HG03457 (cell line): ENCODE measurements around the gene AGRP.

Source experiments
- ATAC-seq: cut with Tn5 transposase; IDR thresholded peaks from one replicate; pipeline ENCODE4 v1.9.1; 2021; ENCODE audit warnings: moderate number of reproducible peaks; ENCODE audit not compliant: unreplicated experiment

Gene AGRP

GRCh38 chr16:67463691-67464090, 19.7 kb downstream of the AGRP start:
- ATAC-seq: no peak

- no peak for ATAC-seq
Observed at GRCh38 chr16:67463059-67463458, 20.3 kb downstream of the AGRP start.

GRCh38 chr16:67462279-67462655, 21.1 kb downstream of the AGRP start:
- ATAC-seq: no peak

GRCh38 chr16:67461600-67462278, 21.6 kb downstream of the AGRP start:
- no peak for ATAC-seq

GRCh38 chr16:67460961-67461360, 22.4 kb downstream of the AGRP start:
- ATAC-seq: no peak

- no peak for ATAC-seq
Observed at GRCh38 chr16:67460168-67460567, 23.2 kb downstream of the AGRP start.

- no peak for ATAC-seq
Observed at GRCh38 chr16:67459861-67460150, 23.5 kb downstream of the AGRP start.

GRCh38 chr16:67459066-67459860, 24.1 kb downstream of the AGRP start:
- no peak for ATAC-seq

GRCh38 chr16:67458121-67458641, 25.2 kb downstream of the AGRP start:
- ATAC-seq: no peak

GRCh38 chr16:67457611-67458010, 25.7 kb downstream of the AGRP start:
- no peak for ATAC-seq

GRCh38 chr16:67456391-67457081, 26.8 kb downstream of the AGRP start:
- ATAC-seq: no peak

- no peak for ATAC-seq
Observed at GRCh38 chr16:67454852-67455251, 28.5 kb downstream of the AGRP start.

GRCh38 chr16:67454104-67454503, 29.2 kb downstream of the AGRP start:
- ATAC-seq: no peak

- ATAC-seq: no peak
Observed at GRCh38 chr16:67451704-67452435, 31.5 kb downstream of the AGRP start.

- no peak for ATAC-seq
Observed at GRCh38 chr16:67451061-67451703, 32.2 kb downstream of the AGRP start.

- no peak for ATAC-seq
Observed at GRCh38 chr16:67449739-67450138, 33.6 kb downstream of the AGRP start.

GRCh38 chr16:67449336-67449735, 34.0 kb downstream of the AGRP start:
- ATAC-seq: no peak

GRCh38 chr16:67448580-67448979, 34.8 kb downstream of the AGRP start:
- no peak for ATAC-seq

GRCh38 chr16:67447508-67448076, 35.8 kb downstream of the AGRP start:
- no peak for ATAC-seq

GRCh38 chr16:67446968-67447507, 36.3 kb downstream of the AGRP start:
- no peak for ATAC-seq
